ENCODE results near the gene JPH4.

DNA sequence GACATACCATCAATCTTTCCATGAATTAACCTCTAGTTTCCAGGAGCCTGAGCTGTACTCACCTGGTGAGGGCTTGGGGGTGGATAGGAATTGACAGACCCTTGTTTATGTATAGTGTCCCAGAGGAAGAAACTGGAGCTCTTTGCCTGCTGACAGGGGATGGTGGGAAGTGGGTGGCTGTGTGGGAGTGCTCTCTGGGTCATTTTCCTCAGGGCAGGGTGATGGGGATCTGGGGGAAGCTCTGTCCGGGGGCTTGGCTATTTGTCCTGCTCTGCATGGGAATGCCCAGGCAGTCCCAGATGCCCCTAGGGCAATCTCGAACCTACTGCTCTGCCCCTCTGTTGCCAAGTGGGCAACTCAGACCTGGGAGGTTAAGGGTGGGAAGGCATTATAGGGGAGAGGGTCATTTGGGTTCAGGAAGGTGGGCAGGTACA lies 35.8 kb upstream of the JPH4 start:
- TF ChIP-seq, protein P1, sequence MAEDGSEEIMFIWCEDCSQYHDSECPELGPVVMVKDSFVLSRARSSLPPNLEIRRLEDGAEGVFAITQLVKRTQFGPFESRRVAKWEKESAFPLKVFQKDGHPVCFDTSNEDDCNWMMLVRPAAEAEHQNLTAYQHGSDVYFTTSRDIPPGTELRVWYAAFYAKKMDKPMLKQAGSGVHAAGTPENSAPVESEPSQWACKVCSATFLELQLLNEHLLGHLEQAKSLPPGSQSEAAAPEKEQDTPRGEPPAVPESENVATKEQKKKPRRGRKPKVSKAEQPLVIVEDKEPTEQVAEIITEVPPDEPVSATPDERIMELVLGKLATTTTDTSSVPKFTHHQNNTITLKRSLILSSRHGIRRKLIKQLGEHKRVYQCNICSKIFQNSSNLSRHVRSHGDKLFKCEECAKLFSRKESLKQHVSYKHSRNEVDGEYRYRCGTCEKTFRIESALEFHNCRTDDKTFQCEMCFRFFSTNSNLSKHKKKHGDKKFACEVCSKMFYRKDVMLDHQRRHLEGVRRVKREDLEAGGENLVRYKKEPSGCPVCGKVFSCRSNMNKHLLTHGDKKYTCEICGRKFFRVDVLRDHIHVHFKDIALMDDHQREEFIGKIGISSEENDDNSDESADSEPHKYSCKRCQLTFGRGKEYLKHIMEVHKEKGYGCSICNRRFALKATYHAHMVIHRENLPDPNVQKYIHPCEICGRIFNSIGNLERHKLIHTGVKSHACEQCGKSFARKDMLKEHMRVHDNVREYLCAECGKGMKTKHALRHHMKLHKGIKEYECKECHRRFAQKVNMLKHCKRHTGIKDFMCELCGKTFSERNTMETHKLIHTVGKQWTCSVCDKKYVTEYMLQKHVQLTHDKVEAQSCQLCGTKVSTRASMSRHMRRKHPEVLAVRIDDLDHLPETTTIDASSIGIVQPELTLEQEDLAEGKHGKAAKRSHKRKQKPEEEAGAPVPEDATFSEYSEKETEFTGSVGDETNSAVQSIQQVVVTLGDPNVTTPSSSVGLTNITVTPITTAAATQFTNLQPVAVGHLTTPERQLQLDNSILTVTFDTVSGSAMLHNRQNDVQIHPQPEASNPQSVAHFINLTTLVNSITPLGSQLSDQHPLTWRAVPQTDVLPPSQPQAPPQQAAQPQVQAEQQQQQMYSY (CRISPR knock-in tag; IDR thresholded peaks at IDR 0.05): no peak
- TF ChIP-seq SP1 (CRISPR knock-in tag; conservative IDR thresholded peaks at IDR 0.05) (no peak), JUN (CRISPR knock-in tag; IDR thresholded peaks at IDR 0.05) (no peak), RELA (CRISPR knock-in tag; IDR thresholded peaks at IDR 0.05; ENCODE audit: borderline replicate concordance) (no peak)
- TF ChIP-seq, protein P2, sequence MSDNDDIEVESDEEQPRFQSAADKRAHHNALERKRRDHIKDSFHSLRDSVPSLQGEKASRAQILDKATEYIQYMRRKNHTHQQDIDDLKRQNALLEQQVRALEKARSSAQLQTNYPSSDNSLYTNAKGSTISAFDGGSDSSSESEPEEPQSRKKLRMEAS (CRISPR knock-in tag; IDR thresholded peaks at IDR 0.05): no peak
- TF ChIP-seq, protein P3, sequence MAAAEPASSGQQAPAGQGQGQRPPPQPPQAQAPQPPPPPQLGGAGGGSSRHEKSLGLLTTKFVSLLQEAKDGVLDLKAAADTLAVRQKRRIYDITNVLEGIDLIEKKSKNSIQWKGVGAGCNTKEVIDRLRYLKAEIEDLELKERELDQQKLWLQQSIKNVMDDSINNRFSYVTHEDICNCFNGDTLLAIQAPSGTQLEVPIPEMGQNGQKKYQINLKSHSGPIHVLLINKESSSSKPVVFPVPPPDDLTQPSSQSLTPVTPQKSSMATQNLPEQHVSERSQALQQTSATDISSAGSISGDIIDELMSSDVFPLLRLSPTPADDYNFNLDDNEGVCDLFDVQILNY (CRISPR knock-in tag; IDR thresholded peaks at IDR 0.05): no peak

Data from WTC11 (cell line).